Measurements from ENCODE around the gene RNF126. TPM values are rescaled to one million over a fixed set of nuclear protein-coding genes. Genes with fewer than 3 reads are reported as not detected.

RNF126 gene
- total and polyA plus RNA-seq, 2 experiments from 2014 or later: 95.7 to 112 TPM

DNA sequence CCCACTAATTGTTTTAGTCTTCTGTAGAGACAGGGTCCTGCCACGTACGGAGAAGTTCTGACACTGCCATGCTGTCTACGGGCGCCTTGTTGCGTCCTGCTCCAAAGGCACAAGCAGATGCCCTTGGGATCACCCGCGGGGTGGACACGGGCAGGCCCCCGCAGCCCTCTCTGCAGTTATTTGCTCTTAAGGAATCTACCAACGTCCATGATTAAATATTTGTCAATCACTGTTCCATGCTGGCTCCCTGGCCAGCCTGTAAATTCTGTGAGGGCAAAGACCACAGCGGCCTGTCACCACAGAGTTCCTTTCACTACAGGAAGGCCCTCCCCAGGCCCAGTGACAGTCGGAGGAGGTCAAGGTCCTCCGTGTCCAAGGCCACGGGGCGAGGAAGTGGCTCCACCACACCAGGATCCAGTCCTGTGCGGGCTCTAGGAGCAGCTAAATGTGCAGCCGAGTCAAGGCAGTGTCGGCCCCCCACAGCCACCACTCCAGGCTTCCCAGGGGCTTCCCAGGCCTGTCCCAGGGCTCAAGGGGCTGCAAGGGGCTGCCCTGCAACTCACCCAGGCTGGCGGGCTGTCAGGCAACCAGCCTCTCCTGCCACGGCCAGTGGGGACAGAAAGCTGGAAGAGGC lies 2.1 kb downstream of the RNF126 start (continued):
- TF ChIP-seq, protein P1, sequence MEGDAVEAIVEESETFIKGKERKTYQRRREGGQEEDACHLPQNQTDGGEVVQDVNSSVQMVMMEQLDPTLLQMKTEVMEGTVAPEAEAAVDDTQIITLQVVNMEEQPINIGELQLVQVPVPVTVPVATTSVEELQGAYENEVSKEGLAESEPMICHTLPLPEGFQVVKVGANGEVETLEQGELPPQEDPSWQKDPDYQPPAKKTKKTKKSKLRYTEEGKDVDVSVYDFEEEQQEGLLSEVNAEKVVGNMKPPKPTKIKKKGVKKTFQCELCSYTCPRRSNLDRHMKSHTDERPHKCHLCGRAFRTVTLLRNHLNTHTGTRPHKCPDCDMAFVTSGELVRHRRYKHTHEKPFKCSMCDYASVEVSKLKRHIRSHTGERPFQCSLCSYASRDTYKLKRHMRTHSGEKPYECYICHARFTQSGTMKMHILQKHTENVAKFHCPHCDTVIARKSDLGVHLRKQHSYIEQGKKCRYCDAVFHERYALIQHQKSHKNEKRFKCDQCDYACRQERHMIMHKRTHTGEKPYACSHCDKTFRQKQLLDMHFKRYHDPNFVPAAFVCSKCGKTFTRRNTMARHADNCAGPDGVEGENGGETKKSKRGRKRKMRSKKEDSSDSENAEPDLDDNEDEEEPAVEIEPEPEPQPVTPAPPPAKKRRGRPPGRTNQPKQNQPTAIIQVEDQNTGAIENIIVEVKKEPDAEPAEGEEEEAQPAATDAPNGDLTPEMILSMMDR (conservative IDR thresholded peaks at IDR 0.05; ENCODE audit: low read depth in 2 of 2): no peak
- TF ChIP-seq, protein P2, sequence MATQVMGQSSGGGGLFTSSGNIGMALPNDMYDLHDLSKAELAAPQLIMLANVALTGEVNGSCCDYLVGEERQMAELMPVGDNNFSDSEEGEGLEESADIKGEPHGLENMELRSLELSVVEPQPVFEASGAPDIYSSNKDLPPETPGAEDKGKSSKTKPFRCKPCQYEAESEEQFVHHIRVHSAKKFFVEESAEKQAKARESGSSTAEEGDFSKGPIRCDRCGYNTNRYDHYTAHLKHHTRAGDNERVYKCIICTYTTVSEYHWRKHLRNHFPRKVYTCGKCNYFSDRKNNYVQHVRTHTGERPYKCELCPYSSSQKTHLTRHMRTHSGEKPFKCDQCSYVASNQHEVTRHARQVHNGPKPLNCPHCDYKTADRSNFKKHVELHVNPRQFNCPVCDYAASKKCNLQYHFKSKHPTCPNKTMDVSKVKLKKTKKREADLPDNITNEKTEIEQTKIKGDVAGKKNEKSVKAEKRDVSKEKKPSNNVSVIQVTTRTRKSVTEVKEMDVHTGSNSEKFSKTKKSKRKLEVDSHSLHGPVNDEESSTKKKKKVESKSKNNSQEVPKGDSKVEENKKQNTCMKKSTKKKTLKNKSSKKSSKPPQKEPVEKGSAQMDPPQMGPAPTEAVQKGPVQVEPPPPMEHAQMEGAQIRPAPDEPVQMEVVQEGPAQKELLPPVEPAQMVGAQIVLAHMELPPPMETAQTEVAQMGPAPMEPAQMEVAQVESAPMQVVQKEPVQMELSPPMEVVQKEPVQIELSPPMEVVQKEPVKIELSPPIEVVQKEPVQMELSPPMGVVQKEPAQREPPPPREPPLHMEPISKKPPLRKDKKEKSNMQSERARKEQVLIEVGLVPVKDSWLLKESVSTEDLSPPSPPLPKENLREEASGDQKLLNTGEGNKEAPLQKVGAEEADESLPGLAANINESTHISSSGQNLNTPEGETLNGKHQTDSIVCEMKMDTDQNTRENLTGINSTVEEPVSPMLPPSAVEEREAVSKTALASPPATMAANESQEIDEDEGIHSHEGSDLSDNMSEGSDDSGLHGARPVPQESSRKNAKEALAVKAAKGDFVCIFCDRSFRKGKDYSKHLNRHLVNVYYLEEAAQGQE (IDR thresholded peaks at IDR 0.05; ENCODE audit: unreplicated experiment): no peak
- no peak for TF ChIP-seq ZNF114 (CRISPR knock-in tag; IDR thresholded peaks at IDR 0.05)
- TF ChIP-seq POLR2AphosphoS5 (IDR thresholded peaks at IDR 0.05; ENCODE audit: low read depth): no peak
- no peak for TF ChIP-seq EZH2phosphoT487 (IDR thresholded peaks at IDR 0.05; ENCODE audit: unreplicated experiment)
- TF ChIP-seq NANOG (IDR thresholded peaks at IDR 0.05; ENCODE audit: borderline replicate concordance): no peak
- no peak for TF ChIP-seq ZNF331 (CRISPR knock-in tag; IDR thresholded peaks at IDR 0.05; ENCODE audit: low read depth)

GRCh38 chr19:658916-659839 lies 3.8 kb downstream of the RNF126 start:
- Histone ChIP-seq H3K27ac (ENCODE audit: low read depth) (no peak overlapping the region), H3K4me2 (no peak overlapping the region), H3F3A (replicated peaks; ENCODE audit: low read depth) (peaks cover 8% of the 10 kb centered on the region; the same call in 1 of the 2 replicates), H3K4me3 (no peak overlapping the region), H2AFZ (no peak overlapping the region), H3K27me3 (ENCODE audit: insufficient read depth) (no peaks in the 10 kb centered on the region), H3K79me2 (replicated peaks; ENCODE audit: insufficient read depth) (peaks cover 87% of the 10 kb centered on the region), H3K4me1 (ENCODE audit: insufficient read depth) (peaks cover 6% of the 10 kb centered on the region), H3K36me3 (ENCODE audit: insufficient read depth) (no peaks in the 10 kb centered on the region), H3K9me2 (ENCODE audit: insufficient read depth) (no peaks in the 10 kb centered on the region), H4K20me1 (replicated peaks; ENCODE audit: insufficient read depth) (peaks cover 52% of the 10 kb centered on the region)
- Mint-ChIP-seq H3K27me3 (ENCODE audit: insufficient read depth, low read depth, poor library complexity) (peaks cover 8% of the 10 kb centered on the region), H3K4me3 (no peak overlapping the region), H3K27ac (0 out of 2 replicates have a peak overlapping the region, but pooled peaks have one; percentile 40), H3K9me3 (0 out of 3 replicates have a peak, but pooled peaks cover under 1% of the 10 kb centered on the region), H3K4me1 (peaks cover 13% of the 10 kb centered on the region), H3K36me3 (ENCODE audit: low read depth) (peaks cover 9% of the 10 kb centered on the region)
- no peak for DNase-seq (ENCODE audit: low spot score)
- ATAC-seq: no peak
- TF ChIP-seq STAT1 (IDR thresholded peaks at IDR 0.05; ENCODE audit: unreplicated experiment) (no peak), NANOG (IDR thresholded peaks at IDR 0.05; ENCODE audit: borderline replicate concordance) (no peak), EZH2 (IDR thresholded peaks at IDR 0.05; ENCODE audit: low read depth, unreplicated experiment) (no peak), ZNF331 (CRISPR knock-in tag; IDR thresholded peaks at IDR 0.05; ENCODE audit: low read depth) (no peak), CREB1 (CRISPR knock-in tag; IDR thresholded peaks at IDR 0.05; ENCODE audit: low read depth) (no peak)
- TF ChIP-seq, protein P1 (conservative IDR thresholded peaks at IDR 0.05; ENCODE audit: low read depth in 2 of 2): no peak
- TF ChIP-seq, protein P3, sequence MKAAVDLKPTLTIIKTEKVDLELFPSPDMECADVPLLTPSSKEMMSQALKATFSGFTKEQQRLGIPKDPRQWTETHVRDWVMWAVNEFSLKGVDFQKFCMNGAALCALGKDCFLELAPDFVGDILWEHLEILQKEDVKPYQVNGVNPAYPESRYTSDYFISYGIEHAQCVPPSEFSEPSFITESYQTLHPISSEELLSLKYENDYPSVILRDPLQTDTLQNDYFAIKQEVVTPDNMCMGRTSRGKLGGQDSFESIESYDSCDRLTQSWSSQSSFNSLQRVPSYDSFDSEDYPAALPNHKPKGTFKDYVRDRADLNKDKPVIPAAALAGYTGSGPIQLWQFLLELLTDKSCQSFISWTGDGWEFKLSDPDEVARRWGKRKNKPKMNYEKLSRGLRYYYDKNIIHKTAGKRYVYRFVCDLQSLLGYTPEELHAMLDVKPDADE (IDR thresholded peaks at IDR 0.05): no peak
- TF ChIP-seq, protein P2 (IDR thresholded peaks at IDR 0.05; ENCODE audit: unreplicated experiment): no peak
